ENCODE results near the gene DYNLRB1. TPM values are rescaled to one million over a fixed set of nuclear protein-coding genes. Genes with fewer than 3 reads are reported as not detected.

DYNLRB1 gene
- total RNA-seq, 1 donor: 144 TPM

DNA sequence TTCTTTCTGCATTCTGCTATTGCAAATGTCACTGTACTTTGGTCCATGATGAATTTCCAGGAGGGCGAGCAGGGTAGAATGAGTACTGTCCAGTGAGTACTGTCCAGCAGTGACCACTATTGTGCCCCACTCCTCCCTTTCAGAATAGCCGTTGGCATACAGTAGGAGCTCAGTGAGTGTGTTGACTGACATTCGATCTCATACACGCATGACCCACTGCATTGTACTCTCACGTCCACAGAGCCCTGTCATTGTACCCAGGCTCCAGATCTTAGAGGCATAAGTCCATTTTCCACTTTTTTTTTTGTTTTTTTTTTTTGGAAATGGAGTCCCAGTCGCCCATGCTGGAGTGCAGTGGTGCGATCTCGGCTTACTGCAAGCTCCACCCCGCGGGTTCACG is 8.2 kb downstream of the DYNLRB1 start:
- DNase-seq (ENCODE audit: low read depth): no peak
- no peak overlapping the region for H3K4me3 ChIP-seq (ENCODE audit: low read depth, low read length)
- TF ChIP-seq, protein P1, sequence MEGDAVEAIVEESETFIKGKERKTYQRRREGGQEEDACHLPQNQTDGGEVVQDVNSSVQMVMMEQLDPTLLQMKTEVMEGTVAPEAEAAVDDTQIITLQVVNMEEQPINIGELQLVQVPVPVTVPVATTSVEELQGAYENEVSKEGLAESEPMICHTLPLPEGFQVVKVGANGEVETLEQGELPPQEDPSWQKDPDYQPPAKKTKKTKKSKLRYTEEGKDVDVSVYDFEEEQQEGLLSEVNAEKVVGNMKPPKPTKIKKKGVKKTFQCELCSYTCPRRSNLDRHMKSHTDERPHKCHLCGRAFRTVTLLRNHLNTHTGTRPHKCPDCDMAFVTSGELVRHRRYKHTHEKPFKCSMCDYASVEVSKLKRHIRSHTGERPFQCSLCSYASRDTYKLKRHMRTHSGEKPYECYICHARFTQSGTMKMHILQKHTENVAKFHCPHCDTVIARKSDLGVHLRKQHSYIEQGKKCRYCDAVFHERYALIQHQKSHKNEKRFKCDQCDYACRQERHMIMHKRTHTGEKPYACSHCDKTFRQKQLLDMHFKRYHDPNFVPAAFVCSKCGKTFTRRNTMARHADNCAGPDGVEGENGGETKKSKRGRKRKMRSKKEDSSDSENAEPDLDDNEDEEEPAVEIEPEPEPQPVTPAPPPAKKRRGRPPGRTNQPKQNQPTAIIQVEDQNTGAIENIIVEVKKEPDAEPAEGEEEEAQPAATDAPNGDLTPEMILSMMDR (IDR thresholded peaks at IDR 0.05; ENCODE audit: insufficient read depth, low read length): no peak

DNA sequence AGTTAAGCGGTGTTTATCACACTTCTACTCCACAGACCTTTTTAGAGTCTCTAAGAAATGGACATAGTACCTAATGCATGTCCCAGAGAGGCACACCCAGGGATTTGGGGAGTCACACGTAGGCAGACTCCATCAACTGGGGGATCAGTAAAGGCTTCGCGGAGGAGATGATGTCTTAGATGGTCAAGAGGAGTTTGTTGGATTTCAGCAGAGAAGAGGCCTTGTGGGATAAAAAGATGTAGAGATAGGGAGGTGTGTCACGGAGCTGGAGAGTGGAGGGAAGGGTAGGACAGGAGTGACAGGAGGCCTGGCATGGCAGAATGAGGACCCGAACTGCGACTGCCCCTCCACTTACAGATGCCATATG is 9.1 kb downstream of the DYNLRB1 start:
- TF ChIP-seq, protein P1 (IDR thresholded peaks at IDR 0.05; ENCODE audit: insufficient read depth, low read length): no peak
- H3K4me3 ChIP-seq (ENCODE audit: low read depth, low read length): no peak overlapping the region
- no peak for DNase-seq (ENCODE audit: low read depth)

DNA sequence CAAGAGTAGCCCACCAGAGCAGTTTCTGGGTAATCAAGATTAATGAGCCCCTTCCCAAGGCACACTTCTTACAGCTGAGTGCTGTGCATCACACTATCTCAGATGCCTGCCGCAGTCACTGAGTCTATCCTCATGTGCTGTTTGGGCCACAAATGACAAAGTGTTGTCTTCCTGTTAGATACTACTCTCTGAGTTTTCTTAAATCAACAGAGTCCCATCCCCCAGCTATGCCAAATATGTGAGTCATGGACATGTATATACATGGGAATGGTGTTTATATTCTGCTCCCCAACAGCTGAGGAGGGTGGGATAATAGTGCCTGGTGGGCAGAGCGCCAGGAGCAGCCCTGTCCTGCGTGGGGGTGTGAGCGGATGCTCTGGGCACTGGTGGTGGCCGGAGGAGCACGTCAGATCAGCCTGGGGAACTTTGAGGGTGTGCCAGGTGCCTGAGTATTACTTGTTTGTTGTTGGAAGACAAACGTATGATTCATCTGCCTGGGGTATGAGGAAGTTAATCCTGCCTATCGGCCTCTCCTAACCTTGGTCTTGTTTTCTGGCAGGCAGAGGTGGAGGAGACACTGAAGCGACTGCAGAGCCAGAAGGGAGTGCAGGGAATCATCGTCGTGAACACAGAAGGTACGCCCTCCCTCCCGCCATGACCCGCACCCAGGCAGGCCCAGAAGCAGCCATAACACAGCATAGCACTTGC is 9.6 kb downstream of the DYNLRB1 start:
- TF ChIP-seq, protein P1 (IDR thresholded peaks at IDR 0.05; ENCODE audit: insufficient read depth, low read length): no peak
- no peak overlapping the region for H3K4me3 ChIP-seq (ENCODE audit: low read depth, low read length)

DNA sequence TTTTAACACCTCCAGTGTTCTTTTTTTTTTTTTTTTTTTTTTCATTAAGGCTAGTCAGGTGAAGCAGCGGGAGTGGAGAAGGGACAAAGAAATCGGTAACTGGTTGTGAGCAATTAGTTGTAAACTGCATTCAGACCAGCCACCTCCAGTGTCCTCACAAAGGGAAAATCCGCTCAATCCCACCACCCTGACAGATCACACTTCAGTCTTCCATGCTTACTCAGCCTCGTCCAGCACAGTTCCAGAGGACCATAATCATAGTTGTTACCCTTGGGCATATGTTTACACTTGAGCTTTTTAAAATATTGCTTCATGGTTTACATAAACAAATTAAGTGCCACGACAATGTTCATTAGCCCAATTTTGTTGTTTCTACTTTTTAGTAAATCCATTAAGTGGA is 10.2 kb downstream of the DYNLRB1 start:
- TF ChIP-seq, protein P1 (IDR thresholded peaks at IDR 0.05; ENCODE audit: insufficient read depth, low read length): no peak
- no peak for DNase-seq (ENCODE audit: low read depth)
- H3K4me3 ChIP-seq (ENCODE audit: low read depth, low read length): no peak overlapping the region

More for the DNA sequence above, 9.6 kb downstream of the DYNLRB1 start:
- DNase-seq (ENCODE audit: low read depth): peak; percentile 98

DNA sequence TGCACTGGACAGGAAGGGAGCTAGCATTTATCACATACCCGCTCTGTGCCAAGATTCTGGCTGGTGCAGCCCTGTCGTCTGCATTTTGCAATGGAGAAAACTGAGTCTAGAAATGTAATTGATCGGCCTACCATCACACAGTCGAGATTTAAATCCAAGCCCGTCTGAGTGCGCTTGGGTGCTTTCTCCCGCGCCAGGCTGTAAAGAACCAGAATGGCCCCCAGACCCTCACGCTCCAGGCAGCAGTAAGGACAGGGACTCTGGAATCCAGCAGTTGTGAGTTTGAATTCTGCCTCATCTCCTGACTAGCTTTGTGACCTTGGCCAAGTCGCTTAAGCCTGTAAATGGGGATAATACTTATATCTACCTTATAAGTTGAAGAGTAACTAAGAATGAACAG is 10.8 kb downstream of the DYNLRB1 start:
- H3K4me3 ChIP-seq (ENCODE audit: low read depth, low read length): no peak overlapping the region
- DNase-seq (ENCODE audit: low read depth): no peak
- TF ChIP-seq, protein P1 (IDR thresholded peaks at IDR 0.05; ENCODE audit: insufficient read depth, low read length): no peak

DNA sequence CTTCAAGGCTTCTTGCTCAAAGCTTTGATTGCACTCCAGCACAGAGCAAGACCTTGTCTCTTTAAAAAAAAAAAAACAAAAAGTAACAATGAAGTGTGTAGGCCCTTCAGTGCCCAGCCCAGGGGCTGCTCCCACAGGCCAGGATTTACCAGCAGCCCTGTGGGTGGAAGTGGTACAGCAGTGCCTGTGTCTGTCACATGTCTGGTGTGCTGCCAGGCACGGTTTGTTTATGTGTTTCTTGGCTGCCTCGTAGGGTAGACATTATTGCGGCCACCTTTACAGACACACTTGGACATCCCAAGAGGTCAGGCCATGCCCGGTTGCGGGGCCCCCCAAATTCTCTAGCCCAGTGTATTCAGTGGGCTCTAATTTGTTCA is 12.7 kb downstream of the DYNLRB1 start:
- TF ChIP-seq, protein P1 (IDR thresholded peaks at IDR 0.05; ENCODE audit: insufficient read depth, low read length): no peak
- DNase-seq (ENCODE audit: low read depth): no peak

DNA sequence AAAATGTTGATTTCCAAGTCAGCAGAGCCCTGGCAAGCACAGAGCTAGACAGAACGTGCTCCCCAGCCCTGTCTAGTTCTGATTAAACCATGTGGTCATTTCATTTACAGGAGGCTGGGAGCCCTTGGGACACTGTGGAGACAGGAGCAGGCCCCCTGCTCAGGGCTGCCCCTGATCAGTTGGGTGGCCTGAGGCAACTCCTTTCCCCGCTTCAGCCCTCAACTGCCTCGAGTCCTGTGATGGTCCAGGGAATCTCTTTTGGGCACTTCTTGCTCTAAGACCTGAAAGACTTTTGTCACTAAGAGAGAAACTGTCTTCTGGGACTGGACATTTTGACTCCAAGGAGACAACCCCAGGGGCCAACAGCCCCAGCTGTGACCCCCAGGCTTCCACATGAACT is 13.5 kb downstream of the DYNLRB1 start:
- DNase-seq (ENCODE audit: low read depth): no peak
- no peak overlapping the region for H3K4me3 ChIP-seq (ENCODE audit: low read depth, low read length)
- TF ChIP-seq, protein P1 (IDR thresholded peaks at IDR 0.05; ENCODE audit: insufficient read depth, low read length): no peak

More for the DNA sequence above, 12.7 kb downstream of the DYNLRB1 start:
- H3K4me3 ChIP-seq (ENCODE audit: low read depth, low read length): no peak overlapping the region
